ENCODE measurements around the gene MON1B. TPM values are rescaled to one million over a fixed set of nuclear protein-coding genes. Genes with fewer than 3 reads are reported as not detected.
"Not testable (repeated sequence)": the region's sequence is repeated elsewhere in the genome, so short reads cannot be mapped to it uniquely, and the experiment has no call there.

MON1B gene
- total RNA-seq, 1 donor = 19.5 TPM

DNA sequence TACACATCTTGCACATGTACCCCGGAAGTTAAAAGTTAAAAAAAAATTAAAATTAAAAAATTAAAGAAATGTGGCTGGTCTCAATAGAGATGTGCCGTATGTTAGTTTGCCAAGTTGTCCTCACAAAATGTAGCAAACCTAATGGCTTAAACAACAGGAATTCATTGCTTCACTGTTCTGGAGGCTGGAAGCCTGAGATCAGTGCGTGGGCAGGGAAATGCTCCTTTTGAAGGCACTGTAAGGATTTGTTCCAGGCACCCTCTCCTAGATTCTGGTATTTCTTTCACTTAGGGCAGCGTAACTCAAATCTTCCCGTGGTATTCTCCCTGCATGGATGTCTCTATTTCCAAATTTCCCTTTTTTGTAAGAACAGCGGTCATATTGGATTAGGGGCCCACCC lies 32.7 kb upstream of the MON1B start:
- Histone ChIP-seq H2AFZ (ENCODE audit: low read length) (no peak overlapping the region), H3K9me3 (ENCODE audit: low read depth, low read length) (no peaks in the 10 kb centered on the region), H3K79me2 (ENCODE audit: insufficient read depth, low read length) (no peaks in the 10 kb centered on the region), H3K4me2 (ENCODE audit: insufficient read depth, low read length) (no peak overlapping the region), H3K4me1 (ENCODE audit: insufficient read depth, low read length) (no peaks in the 10 kb centered on the region), H3K27me3 (ENCODE audit: insufficient read depth, low read length) (no peaks in the 10 kb centered on the region), H3K27ac (ENCODE audit: low read depth, low read length) (no peak overlapping the region), H3K4me3 (ENCODE audit: insufficient read depth, low read length) (no peak overlapping the region), H4K20me1 (ENCODE audit: insufficient read depth, low read length) (no peaks in the 10 kb centered on the region), H3K36me3 (ENCODE audit: insufficient read depth, low read length) (no peaks in the 10 kb centered on the region)
- TF ChIP-seq, protein P1, sequence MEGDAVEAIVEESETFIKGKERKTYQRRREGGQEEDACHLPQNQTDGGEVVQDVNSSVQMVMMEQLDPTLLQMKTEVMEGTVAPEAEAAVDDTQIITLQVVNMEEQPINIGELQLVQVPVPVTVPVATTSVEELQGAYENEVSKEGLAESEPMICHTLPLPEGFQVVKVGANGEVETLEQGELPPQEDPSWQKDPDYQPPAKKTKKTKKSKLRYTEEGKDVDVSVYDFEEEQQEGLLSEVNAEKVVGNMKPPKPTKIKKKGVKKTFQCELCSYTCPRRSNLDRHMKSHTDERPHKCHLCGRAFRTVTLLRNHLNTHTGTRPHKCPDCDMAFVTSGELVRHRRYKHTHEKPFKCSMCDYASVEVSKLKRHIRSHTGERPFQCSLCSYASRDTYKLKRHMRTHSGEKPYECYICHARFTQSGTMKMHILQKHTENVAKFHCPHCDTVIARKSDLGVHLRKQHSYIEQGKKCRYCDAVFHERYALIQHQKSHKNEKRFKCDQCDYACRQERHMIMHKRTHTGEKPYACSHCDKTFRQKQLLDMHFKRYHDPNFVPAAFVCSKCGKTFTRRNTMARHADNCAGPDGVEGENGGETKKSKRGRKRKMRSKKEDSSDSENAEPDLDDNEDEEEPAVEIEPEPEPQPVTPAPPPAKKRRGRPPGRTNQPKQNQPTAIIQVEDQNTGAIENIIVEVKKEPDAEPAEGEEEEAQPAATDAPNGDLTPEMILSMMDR (IDR thresholded peaks at IDR 0.05; ENCODE audit: extremely low read depth, low read depth, low read length) = no peak
- DNase-seq (ENCODE audit: insufficient read length, low spot score, missing footprints) = peak; percentile 3

DNA sequence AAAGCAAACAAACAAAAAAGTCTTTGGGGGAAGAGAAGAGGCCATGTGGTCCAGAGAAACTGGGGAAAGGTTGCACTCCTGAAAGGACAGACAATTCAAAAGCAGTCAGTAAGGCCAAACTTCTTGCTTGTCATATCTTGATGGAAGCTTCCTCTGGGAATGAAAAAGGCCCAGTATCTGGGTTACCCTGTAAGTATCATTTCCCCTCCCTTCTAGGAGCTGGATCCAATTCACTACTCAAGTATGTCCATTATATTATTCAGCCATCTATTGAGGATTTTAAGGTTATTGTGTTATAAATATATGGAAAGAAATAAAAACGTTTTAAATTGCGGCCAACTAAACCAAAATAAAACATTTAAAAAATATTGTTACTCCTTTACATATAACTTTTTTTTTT lies 26.0 kb upstream of the MON1B start:
- H3K4me2 ChIP-seq (ENCODE audit: insufficient read depth, low read length) = no peak overlapping the region
- DNase-seq (ENCODE audit: insufficient read length, low spot score, missing footprints) = no peak
- H3K27ac ChIP-seq (ENCODE audit: low read depth, low read length) = no peak overlapping the region
- no peaks in the 10 kb centered on the region for H3K9me3 ChIP-seq (ENCODE audit: low read depth, low read length)
- TF ChIP-seq, protein P1 (IDR thresholded peaks at IDR 0.05; ENCODE audit: extremely low read depth, low read depth, low read length) = no peak
- no peak overlapping the region for H2AFZ ChIP-seq (ENCODE audit: low read length)
- no peaks in the 10 kb centered on the region for H3K79me2 ChIP-seq (ENCODE audit: insufficient read depth, low read length)
- H3K27me3 ChIP-seq (ENCODE audit: insufficient read depth, low read length) = no peaks in the 10 kb centered on the region
- no peaks in the 10 kb centered on the region for H3K4me1 ChIP-seq (ENCODE audit: insufficient read depth, low read length)
- no peak overlapping the region for H3K4me3 ChIP-seq (ENCODE audit: insufficient read depth, low read length)
- no peaks in the 10 kb centered on the region for H3K36me3 ChIP-seq (ENCODE audit: insufficient read depth, low read length)
- H4K20me1 ChIP-seq (ENCODE audit: insufficient read depth, low read length) = no peaks in the 10 kb centered on the region

DNA sequence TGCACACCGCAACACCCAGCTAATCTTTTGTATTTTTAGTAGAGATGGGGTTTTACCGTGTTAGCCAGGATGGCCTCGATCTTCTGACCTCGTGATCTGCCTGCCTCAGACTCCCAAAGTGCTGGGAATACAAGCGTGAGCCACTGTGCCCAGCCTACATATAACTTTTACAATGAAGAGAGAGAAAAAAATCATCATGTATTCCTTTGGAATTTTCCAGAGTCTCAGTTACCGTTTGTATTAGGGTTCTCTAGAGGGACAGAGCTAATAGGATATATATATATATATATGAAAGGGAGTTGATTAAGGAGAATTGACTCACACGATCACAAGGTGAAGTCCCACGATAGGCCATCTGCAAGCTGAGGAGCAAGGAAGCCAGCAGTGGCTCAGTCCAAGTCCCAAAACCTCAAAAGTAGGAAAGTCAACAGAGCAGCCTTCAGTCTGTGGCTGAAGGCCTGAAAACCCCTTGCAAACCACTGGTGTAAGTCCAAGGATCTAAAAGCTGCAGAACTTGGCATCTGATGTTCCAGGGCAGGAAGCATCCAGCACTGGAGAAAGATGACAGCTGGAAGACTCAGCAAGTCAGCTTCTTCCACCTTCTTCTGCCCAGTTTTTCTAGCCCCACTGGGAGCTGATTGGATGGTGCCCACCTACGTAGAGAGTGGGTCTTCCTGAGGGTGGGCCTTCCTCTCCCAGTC lies 25.3 kb upstream of the MON1B start:
- not testable (repeated sequence) for H3K9me3 ChIP-seq (ENCODE audit: low read depth, low read length); H3K36me3 ChIP-seq (ENCODE audit: insufficient read depth, low read length); H3K4me2 ChIP-seq (ENCODE audit: insufficient read depth, low read length); H3K27ac ChIP-seq (ENCODE audit: low read depth, low read length); H3K4me1 ChIP-seq (ENCODE audit: insufficient read depth, low read length); H3K4me3 ChIP-seq (ENCODE audit: insufficient read depth, low read length); DNase-seq (ENCODE audit: insufficient read length, low spot score, missing footprints); H3K79me2 ChIP-seq (ENCODE audit: insufficient read depth, low read length); H3K27me3 ChIP-seq (ENCODE audit: insufficient read depth, low read length); H2AFZ ChIP-seq (ENCODE audit: low read length); H4K20me1 ChIP-seq (ENCODE audit: insufficient read depth, low read length)

DNA sequence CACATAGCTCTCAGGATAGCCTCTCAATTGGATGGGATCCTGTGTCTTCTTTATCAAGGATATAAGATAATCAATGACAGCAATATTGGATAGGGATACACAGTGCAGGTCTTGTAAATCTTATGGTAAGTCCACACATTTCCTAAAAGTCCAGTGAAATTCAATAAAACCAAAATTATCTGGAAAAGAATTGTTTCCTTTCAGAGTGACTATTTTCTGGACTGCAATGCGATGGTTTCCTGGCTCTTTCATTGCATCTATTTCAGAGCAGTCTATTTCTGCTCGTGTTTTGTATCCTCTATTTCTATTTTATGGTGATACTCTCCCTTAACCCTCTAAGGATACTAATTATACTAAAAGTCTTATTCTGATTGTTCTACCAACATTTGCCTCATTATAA lies 24.3 kb upstream of the MON1B start:
- TF ChIP-seq, protein P1 (IDR thresholded peaks at IDR 0.05; ENCODE audit: extremely low read depth, low read depth, low read length) = no peak
- Histone ChIP-seq H3K9me3 (ENCODE audit: low read depth, low read length) (no peaks in the 10 kb centered on the region), H3K27ac (ENCODE audit: low read depth, low read length) (no peak overlapping the region), H3K4me2 (ENCODE audit: insufficient read depth, low read length) (no peak overlapping the region), H3K36me3 (ENCODE audit: insufficient read depth, low read length) (no peaks in the 10 kb centered on the region), H4K20me1 (ENCODE audit: insufficient read depth, low read length) (no peaks in the 10 kb centered on the region), H3K4me3 (ENCODE audit: insufficient read depth, low read length) (no peak overlapping the region), H2AFZ (ENCODE audit: low read length) (no peak overlapping the region), H3K79me2 (ENCODE audit: insufficient read depth, low read length) (no peaks in the 10 kb centered on the region), H3K4me1 (ENCODE audit: insufficient read depth, low read length) (no peaks in the 10 kb centered on the region), H3K27me3 (ENCODE audit: insufficient read depth, low read length) (no peaks in the 10 kb centered on the region)
- no peak for DNase-seq (ENCODE audit: insufficient read length, low spot score, missing footprints)
